ENCODE measurements around the gene OR7D2.
"Not testable (repeated sequence)": the region's sequence is repeated elsewhere in the genome, so short reads cannot be mapped to it uniquely, and the experiment has no call there.

The OR7D2 gene

DNA sequence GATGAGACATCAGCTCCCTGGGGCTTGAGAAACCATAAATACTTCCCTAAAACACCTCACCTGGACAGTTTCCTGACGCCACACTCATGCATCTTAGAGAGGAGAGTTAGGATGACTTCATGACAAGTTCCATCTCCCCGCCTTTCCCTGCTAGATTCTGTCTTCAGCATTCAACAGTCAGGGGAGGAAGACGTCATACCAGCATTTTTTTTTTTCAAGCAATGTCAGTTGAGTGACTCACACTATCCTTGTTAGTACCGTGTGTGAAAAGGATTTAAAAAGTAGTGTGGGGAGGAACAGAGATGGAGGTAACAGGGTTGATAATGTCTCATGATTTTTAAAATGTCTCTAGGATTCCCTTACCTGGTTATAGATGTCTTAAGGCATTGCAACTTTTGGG is at the start of gene OR7D2:
Gene OR7D2 (plus strand): TSS at position 79 of the 400 bp plus-strand sequence. CDS start 6,803 bp downstream, outside the sequence.
- no peak for DNase-seq

DNA sequence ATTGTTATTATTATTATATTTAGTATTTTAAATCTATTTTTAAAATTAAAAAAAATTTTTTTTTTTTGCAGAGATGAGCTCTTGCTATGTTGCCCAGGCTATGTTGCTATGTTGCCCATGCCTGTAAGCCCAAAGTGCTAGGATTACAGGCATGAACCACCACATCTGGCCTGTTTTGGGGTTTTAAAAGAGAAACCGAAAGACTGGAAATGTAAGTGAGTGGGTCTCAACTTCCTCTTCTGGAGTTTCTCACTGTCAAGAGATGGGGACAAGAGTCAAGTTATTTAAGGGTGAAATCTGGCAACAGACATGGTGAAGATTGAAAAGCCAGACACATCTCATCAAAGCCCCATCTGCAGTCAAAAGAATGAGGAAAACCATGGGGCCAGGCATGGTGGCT is 47.8 kb upstream of the OR7D2 start:
- DNase-seq = peak; percentile 10

DNA sequence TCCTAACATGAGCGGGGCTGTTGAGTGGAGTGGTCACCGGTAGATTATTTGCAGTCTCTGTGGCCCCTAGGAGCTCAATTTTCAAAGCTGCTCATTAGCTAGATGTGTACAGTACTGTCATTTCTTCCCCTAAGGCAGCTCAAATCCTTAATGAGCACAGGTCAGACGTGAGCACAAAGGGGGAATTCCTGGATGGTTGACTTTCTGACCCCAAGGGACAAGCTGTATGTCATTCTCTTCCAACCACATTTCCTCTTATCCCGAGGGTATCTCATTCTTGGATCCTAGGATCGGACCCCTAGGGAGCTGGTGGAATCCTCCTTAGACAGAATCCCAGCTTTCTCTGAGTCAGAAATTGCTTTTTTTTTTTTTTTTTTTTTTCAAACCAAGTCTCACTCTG is 46.4 kb upstream of the OR7D2 start:
- DNase-seq = no peak

DNA sequence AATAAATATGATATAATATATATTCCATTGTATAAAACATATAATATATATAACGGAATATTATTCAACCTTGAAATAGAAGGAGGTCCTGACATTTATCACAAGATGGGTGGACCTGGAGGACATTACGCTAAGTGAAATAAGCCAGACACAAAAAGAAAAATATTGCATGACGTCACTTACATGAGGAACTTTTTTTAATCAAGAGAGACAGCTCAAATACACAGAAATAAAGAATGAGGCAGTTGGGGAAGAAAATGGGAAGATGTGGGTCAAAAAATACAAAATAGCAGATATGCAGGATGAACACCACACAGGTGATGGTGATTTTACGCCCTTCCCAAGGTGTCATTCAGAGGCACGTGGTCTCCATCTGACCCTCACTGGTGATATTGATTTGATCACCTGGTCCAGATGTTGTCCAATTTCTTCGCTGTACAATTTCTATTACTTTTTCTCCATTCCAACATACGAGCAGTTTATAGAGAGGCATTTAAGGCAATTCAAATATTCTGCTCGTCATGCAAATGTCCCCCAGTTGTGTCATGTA is 39.1 kb upstream of the OR7D2 start:
- DNase-seq = no peak

DNA sequence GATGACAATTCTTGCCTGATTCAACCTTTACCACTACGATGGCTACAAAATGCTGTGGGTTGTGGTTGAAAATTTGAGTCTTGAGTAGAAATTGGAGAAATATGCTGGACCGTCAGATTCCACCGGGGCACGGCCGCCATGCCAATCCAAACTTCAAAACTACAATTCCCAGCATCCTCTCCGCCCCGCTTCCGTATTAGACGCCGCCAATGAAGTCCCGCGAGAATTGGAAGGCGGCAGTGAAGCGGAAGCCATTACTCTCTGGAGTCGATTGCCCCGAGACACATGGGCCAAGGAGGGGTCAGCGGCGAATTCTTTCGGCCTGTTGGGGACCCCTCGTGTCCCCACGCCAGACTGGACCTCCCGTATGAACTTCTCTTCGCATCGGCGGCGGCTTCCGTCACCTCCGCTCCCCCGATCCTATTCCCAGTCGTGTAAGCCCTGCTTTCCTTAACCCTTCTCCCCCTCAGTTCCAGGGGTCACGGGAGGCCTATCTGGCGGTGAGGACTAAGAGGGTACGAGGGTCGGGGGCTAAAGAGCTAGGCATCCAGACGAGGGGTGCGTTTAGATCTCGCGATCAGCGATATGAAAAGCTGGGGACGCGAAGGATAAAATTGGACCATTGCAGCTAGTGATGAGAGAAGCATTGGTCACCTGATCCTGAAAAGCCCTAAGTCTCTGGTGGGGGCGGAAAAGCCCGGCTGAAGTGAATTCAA is 38.5 kb upstream of the OR7D2 start, which contains the start of gene ZNF317:
Gene ZNF317 (plus strand): TSS at position 239 of the 716 bp plus-strand sequence. CDS start 15,620 bp downstream, outside the sequence.
- peak; percentile 94 for DNase-seq

DNA sequence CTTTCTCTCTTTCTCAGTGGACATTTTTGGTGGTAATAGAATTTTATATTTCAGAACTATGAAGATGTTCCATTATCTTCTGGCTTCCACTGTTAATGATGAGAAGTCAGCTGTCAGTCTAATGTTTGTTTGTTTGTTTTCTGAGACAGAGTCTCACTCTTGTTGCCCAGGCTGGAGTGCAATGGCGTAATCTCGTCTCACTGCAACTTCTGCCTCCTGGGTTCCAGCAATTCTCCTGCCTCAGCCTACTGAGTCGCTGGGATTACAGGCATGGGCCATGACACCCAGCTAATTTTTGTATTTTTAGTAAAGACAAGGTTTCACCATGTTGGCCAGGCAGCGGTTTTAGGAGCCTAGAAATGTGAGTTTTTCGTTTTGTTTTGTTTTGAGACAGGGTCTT is 33.9 kb upstream of the OR7D2 start:
- DNase-seq = no peak

DNA sequence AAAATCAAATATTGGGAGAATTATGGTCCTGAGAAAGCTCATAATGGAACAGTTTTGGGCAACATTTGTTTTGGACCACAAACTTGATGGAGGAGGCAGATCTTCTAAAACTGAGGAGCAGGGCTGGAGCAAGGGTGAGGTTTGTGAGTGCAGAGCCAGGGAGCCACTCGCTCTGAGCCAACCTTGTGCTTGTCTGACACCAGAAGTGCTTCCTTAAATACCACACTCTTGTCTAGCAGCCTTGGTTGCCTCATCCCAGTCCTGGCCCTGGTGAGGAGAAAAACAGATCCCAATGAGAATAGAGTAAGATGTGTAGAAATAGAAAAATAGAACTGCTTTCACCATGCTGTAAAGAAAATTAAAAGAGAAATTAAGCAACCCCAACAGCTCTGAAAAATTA is 31.9 kb upstream of the OR7D2 start:
- DNase-seq = no peak

DNA sequence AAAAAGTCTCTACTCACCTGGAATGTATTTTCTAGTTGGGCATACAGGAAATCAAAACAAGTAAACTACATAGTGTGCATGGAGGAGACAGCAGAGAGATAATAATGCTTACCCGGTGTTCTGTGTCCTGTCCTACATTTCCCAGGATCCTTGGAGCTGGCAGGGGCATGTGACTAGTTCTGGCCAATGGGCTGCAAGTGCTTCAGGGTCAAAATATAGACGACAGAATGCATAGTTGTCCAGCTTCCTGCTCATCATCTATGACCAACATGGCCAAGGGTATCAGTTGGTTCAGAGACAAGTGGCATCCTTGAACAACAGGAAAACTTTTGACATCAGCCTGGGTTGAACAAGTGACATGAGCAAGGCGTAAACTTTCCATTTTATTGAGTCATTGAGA is 30.1 kb upstream of the OR7D2 start:
- no peak for DNase-seq

DNA sequence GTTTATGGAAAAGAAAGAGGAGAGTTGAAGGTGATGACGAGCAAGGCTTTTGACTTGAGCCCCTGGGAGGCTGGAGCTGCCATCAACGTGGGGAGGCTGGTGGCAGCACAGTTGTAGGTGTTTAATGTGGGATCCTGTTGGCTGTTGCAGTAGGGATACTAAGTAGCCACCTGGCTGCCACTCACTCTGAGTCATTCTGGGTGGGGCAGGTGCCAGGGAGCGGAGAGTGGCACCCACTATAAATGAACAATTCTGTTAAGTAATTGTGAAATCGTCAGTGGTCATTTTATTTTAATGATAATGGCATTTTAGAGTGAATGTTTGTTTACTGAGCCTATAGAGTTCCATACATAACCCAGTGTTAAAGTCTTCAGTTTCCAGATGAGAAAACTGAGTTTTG is 28.8 kb upstream of the OR7D2 start:
- no peak for DNase-seq

DNA sequence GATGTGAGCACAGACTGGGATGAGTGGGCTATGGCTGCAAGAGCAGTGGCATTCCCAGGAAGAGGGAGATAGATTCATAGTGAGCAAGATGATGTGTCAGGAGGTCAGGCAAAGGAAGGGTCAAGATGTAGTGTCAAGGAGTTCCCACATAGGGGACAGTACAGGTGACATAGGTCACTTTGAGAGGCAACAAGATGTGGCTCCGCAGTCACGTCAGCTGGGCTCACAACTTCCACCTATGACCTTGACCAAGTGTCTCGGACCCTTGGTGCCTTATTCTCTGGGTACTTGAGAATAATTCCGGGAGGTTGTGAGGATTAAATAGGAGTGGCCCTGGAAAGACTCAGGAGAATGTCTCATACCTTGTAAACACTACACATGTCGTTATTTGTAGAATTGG is 28.1 kb upstream of the OR7D2 start:
- DNase-seq = no peak

DNA sequence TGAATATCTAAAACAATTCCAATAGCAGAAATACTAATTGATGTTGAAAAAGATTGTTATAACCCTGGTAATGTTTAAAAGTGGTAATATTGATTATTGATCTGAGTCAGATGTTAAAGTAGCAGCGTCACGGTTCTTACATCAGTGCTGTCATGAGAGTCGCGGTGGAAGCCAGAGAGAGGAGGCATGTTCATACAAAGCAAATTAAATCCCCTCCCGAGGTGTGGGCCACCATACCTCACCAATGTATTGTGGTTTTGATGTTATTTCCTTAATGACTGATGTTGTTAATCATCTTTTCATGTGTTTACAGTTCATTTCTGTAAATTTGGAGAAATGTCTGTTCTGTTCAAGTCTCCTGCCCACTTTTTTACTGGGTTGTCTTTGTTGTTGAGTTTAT is 27.4 kb upstream of the OR7D2 start:
- DNase-seq = peak; percentile 8

DNA sequence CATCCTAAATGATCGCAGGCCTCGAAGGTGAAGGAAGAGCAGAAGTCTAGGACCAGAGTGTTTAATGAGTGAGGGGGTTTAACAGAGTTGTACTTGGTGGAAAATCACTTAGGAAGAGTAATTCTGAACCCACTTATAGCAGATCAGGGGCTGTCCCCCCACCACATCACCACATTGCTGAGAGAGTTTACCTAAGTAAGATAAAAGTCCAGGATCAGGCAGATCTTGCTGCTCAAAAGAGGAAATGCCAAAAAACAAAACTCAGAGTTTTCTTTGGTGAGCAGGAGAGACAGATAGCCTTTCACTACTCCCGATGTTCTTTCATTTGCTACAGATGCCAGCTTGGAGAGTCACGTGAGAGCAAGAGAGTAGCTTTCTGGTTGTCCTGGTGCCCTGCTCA is 23.2 kb upstream of the OR7D2 start:
- no peak for DNase-seq

DNA sequence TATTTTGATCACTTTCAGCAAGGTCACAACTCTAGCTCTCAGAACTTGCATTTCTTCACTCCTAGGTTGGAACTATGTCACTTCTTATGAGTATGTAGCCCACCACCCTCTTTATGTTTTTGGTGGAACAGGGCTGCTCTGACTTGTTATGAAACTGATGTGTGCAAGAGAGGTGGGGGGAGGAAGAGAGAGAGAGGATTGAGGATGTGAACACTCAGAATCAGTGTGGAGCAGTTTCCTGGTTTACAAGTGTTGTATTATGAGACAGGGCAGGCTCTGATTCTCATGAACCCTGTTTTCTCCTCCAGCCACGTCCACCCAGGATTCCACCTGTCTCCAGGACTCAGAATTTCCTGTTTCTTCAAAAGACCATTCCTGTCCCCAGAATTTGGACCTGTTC is 22.5 kb upstream of the OR7D2 start:
- no peak for DNase-seq

DNA sequence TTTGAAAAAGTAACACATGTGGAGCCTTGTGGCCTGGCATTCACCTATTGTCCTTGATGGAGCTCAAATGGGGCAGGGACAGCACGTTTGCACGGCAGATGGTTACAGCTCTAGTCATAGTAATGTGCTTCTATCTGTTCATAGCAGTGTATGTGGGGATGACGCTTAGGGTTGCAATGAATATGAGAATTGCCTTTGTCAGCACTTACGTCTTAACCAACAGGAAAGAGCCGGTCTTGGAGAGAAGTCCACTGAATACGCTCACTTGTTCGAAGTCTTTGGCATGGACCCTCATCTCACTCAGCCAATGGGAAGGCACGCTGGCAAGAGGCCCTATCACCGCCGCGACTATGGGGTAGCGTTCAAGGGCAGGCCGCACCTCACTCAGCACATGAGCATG is 18.9 kb upstream of the OR7D2 start:
- DNase-seq = no peak

DNA sequence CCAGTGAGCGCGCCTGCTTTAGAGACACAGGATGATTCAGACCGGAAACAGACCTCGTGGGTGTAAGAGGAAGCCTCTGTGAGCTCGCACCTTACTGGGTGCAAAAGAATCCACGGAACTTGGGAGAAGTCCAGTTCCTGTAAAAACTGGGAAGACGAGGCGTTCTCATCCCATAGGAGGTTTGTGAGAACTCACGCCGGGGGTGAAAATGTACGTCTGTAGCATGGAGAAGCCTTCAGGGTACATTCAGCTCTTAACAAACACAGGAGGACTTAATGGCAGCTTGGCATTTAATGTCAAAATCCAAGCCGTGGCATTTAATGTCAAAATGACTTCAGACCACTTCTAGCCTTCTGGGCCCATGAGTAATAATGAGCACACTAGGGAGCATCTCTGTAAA is 17.4 kb upstream of the OR7D2 start:
- DNase-seq = no peak

DNA sequence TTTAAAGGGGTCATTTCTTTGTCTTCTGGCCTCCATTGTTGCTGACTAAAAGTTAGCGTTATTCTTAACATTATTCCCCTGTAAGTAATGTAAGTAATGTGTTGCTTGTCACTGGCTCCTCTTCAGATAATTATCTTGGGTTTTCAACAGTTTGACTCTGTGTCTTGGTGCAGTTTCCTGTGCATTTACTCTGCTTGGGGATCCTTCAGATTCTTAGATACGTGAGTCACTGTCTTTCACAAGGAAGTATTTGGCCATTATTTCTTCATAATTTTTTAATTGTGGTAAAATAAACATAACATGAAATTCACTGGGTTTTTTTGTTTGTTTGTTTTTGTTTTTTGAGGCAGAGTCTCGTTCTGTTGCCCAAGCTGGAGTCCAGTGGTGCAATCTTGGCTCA is 13.5 kb upstream of the OR7D2 start:
- no peak for DNase-seq

DNA sequence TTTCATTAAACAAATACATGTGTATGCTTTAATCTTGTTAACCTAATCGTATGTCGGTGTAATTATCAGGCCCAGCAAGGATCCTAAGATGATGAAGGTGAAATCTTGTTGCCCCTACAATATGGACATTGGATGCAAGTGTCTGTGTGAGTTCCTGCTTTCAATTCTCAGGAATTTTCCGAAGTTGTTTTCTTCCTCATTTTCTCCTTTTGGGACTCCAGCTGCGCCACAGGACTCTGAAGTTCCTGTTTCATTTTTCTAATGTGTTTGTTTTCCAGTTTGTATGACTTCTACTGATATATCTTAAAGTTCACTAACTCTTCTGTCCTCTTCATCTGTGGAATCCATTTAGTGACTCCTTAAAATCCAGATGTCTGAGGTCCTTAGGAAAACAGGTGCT is 11.9 kb upstream of the OR7D2 start:
- no peak for DNase-seq

DNA sequence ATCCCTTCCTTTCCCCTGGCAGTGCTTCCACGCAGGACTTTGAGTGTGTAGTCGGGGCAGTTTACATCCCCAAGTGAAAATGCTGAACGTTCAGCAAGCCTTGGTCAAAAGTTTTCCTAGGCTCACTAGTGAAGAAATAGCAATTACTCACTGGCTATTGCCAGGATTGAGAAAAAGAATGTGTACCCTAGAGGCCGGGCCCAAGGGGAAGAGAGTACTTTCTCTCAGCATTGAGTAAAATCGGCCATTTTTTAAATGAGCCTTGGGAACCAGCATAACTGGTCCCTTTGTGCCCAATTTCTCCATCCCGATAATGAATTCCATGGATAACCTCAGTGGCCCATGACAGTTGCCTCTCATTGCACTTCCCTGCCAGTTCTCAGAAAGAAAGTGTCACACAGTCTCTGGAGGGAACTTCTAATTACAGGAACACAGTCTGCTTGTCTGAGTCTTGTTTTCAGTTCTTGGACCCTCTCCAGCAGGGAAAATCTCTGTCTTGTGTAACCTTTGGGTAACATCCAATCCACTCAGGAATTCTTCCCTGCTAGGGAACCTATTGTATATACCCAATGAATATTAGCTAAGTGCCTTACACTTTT is 7.3 kb upstream of the OR7D2 start:
- DNase-seq = no peak

DNA sequence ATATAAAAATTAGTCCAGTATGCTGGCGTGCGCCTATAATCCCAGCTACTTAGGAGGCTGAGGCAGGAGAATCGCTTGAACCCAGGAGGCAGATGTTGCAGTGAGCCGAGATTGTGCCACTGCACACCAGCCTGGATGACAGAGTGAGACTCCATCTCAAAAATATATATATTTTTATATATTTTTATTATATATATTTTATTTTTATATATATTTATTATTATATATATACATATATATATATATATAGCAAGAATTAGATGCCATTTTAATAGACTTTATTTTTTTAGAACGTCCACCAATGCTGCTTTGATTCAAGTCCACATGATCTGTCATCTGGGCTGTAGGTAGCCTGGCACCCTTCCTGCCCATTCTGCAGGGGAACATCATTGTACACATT is 3.5 kb upstream of the OR7D2 start:
- no peak for DNase-seq

DNA sequence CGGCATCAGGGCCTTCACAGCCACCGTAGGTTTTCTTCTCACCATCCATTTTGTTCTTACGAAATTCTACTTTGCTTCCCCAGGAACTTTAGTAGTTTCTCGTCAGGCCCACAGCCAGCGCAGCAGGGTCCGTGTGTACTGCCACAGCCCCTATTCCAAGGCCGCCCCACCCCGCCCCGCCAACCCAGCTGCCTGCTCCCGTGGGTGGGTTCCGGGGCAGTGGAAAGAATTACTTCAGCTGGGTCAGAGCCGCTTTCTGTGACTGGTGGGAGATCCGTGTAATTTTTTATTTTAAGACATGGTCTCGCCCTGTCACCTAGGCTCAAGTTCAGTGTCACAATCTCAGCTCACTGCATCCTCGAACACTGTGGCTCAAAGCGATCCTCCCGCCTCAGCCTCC is 4.2 kb downstream of the OR7D2 start:
- DNase-seq = no peak

DNA sequence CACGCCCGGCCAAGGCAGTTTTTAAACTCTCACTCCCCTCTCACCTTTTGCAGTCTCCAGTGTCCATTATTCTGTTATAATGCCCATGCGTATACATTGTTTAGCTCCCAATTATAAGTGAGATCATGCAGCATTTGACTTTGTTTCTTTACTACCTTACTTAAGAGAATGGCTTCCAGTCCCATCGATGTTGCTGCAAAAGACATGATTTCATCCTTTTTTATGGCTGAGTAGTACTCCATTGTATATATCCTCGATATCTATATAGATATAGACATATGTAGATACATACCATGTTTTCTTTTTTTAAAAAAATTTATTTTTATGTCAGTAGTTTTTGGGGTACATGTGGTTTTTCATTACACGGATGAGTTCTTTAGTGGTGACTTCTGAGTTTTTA is 8.4 kb downstream of the OR7D2 start:
- no peak for DNase-seq

DNA sequence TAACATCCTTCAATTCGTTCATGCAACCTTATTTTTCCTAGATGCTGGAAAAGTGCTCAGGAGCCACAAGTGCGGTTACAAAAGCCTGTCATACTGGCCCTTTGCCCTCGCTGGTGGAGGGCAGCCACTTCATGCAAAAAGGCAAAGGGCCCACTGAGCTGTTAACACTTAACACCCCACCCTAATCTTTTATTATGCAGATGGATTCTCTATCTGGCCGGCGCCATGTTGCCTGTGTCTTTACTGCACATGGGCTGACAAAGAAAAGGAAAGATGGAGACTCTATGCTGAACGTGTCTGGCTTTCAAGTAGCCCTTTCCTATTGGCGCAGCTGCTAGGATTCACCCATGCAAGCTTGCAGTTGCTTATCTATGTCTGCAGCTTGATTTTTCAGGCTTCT is 10.8 kb downstream of the OR7D2 start:
- DNase-seq = no peak

DNA sequence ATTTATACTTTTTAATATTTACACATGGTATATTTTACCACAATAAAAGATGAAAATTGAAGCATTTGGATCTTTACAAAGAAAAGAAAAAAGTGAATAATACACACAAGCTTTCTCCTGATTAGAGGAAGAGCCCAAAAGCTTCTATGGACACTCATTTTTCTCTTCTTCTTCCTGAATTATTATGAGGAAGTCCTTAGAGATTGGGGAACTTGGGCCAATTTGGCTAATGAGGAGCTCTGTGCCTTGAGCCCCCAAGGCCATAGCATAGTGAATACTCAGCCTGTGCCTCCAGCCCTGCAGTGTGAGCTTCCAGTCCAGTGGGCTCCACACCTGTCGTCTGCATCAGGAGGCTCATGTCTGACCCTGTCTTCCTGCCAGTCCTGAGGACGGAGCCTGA is 19.3 kb downstream of the OR7D2 start:
- DNase-seq = not testable (repeated sequence)

DNA sequence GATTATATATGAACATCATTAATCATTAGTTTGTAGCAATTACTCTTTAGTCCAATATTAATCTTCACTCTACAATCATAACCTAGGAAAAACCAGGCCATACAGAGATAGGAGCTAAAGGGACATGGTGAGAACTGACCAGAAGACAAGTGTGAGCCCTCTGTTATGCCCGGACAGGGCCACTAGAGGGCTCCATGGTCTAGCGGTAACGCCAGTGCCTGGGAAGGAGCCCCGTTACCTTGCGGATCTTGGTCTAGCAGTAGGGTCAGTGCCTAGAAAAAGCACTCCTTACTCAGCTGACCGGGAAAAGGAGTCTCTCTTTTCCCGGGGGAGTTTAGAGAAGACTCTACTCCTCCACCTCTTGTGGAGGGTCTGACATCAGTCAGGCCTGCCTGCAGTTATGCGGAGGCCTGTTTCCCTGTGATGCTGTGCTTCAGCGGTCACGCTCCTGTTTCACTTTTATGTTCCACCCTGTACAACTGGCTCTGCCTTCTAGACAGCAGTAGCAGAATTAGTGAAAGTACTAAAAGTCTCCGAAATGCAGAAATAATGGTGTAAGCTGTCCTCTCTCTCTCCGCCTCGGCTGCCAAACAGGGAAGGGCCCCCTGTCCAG is 26.8 kb downstream of the OR7D2 start:
- peak; percentile 69 for DNase-seq

Measured in CD4-positive, alpha-beta T cell treated with Interleukin-17A for 1 hour (primary cell).